ENCODE measurements around the gene ADNP2.

The ADNP2 gene

GRCh38 chr18:80120932-80121331 lies 11.9 kb downstream of the ADNP2 start:
- no peaks in the 10 kb centered on the region for H3K27me3 ChIP-seq (ENCODE audit: insufficient read depth, low read length, poor library complexity, severe bottlenecking)
- H2AFZ ChIP-seq (ENCODE audit: low read length): no peak overlapping the region
- H3K4me3 ChIP-seq (ENCODE audit: low read length, poor library complexity, severe bottlenecking): no peak overlapping the region
- no peak overlapping the region for H3K4me2 ChIP-seq (ENCODE audit: low read depth, low read length, poor library complexity, severe bottlenecking)
- H3K4me1 ChIP-seq (ENCODE audit: insufficient read depth, low read length, poor library complexity, severe bottlenecking): no peaks in the 10 kb centered on the region
- H3K79me2 ChIP-seq (ENCODE audit: insufficient read depth, low read length): peaks cover 48% of the 10 kb centered on the region
- TF ChIP-seq EZH2phosphoT487 (IDR thresholded peaks at IDR 0.05; ENCODE audit: borderline replicate concordance) (no peak), CTCF (conservative IDR thresholded peaks at IDR 0.05; ENCODE audit: low read length) (no peak)
- H3F3A ChIP-seq (ENCODE audit: low read depth): no peaks in the 10 kb centered on the region
- H4K20me1 ChIP-seq (ENCODE audit: insufficient read depth, low read length, poor library complexity, severe bottlenecking): peaks cover 10% of the 10 kb centered on the region
- peaks cover 14% of the 10 kb centered on the region; the same call in 1 of the 2 replicates for H3K36me3 ChIP-seq (ENCODE audit: insufficient read depth, low read length)
- no peaks in the 10 kb centered on the region for H3K9me2 ChIP-seq (replicated peaks; ENCODE audit: low read depth, low read length)
- H3K9me3 ChIP-seq (ENCODE audit: insufficient read depth, low read depth, low read length): no peaks in the 10 kb centered on the region; the same call in 1 of the 2 replicates
- no peak overlapping the region for H3K9ac ChIP-seq (ENCODE audit: low read depth, low read length, poor library complexity, severe bottlenecking)

- H3K9me3 ChIP-seq (ENCODE audit: insufficient read depth, low read depth, low read length): no peaks in the 10 kb centered on the region; the same call in 1 of the 2 replicates
- H2AFZ ChIP-seq (ENCODE audit: low read length): no peak overlapping the region
- H3K36me3 ChIP-seq (ENCODE audit: insufficient read depth, low read length): peaks cover 10% of the 10 kb centered on the region; the same call in 1 of the 2 replicates
- H3K4me3 ChIP-seq (ENCODE audit: low read length, poor library complexity, severe bottlenecking): no peak overlapping the region
- no peaks in the 10 kb centered on the region for H3K27me3 ChIP-seq (ENCODE audit: insufficient read depth, low read length, poor library complexity, severe bottlenecking)
- no peak overlapping the region for H3K9ac ChIP-seq (ENCODE audit: low read depth, low read length, poor library complexity, severe bottlenecking)
- TF ChIP-seq CTCF (conservative IDR thresholded peaks at IDR 0.05; ENCODE audit: low read length) (no peak), EZH2phosphoT487 (IDR thresholded peaks at IDR 0.05; ENCODE audit: borderline replicate concordance) (no peak)
- no peaks in the 10 kb centered on the region for H3K9me2 ChIP-seq (replicated peaks; ENCODE audit: low read depth, low read length)
- H3K79me2 ChIP-seq (ENCODE audit: insufficient read depth, low read length): peaks cover 50% of the 10 kb centered on the region
- no peak overlapping the region for H3K4me2 ChIP-seq (ENCODE audit: low read depth, low read length, poor library complexity, severe bottlenecking)
- peaks cover 4% of the 10 kb centered on the region for H3K4me1 ChIP-seq (ENCODE audit: insufficient read depth, low read length, poor library complexity, severe bottlenecking)
- peaks cover 6% of the 10 kb centered on the region for H4K20me1 ChIP-seq (ENCODE audit: insufficient read depth, low read length, poor library complexity, severe bottlenecking)
- H3F3A ChIP-seq (ENCODE audit: low read depth): no peaks in the 10 kb centered on the region
These were observed 15.1 kb downstream of the ADNP2 start for GRCh38 chr18:80124131-80124530.

- no peaks in the 10 kb centered on the region for H3K9me2 ChIP-seq (replicated peaks; ENCODE audit: low read depth, low read length)
- peaks cover 69% of the 10 kb centered on the region for H3K79me2 ChIP-seq (ENCODE audit: insufficient read depth, low read length)
- H3K27me3 ChIP-seq (ENCODE audit: insufficient read depth, low read length, poor library complexity, severe bottlenecking): no peaks in the 10 kb centered on the region
- TF ChIP-seq CTCF (conservative IDR thresholded peaks at IDR 0.05; ENCODE audit: low read length) (no peak), EZH2phosphoT487 (IDR thresholded peaks at IDR 0.05; ENCODE audit: borderline replicate concordance) (no peak)
- H3K9ac ChIP-seq (ENCODE audit: low read depth, low read length, poor library complexity, severe bottlenecking): no peak overlapping the region
- H3K4me3 ChIP-seq (ENCODE audit: low read length, poor library complexity, severe bottlenecking): no peak overlapping the region
- no peaks in the 10 kb centered on the region; the same call in 1 of the 2 replicates for H3K36me3 ChIP-seq (ENCODE audit: insufficient read depth, low read length)
- no peaks in the 10 kb centered on the region for H3F3A ChIP-seq (ENCODE audit: low read depth)
- H4K20me1 ChIP-seq (ENCODE audit: insufficient read depth, low read length, poor library complexity, severe bottlenecking): peaks cover 16% of the 10 kb centered on the region
- no peak overlapping the region for H2AFZ ChIP-seq (ENCODE audit: low read length)
- H3K4me2 ChIP-seq (ENCODE audit: low read depth, low read length, poor library complexity, severe bottlenecking): no peak overlapping the region
- H3K4me1 ChIP-seq (ENCODE audit: insufficient read depth, low read length, poor library complexity, severe bottlenecking): peaks cover 4% of the 10 kb centered on the region
- H3K9me3 ChIP-seq (ENCODE audit: insufficient read depth, low read depth, low read length): no peaks in the 10 kb centered on the region; the same call in 1 of the 2 replicates
These were observed 17.7 kb downstream of the ADNP2 start for GRCh38 chr18:80126797-80127196.
